ENCODE measurements around the gene CLK2. TPM values are rescaled to one million over a fixed set of nuclear protein-coding genes. Genes with fewer than 3 reads are reported as not detected.

Gene CLK2
- total and polyA plus RNA-seq, 4 donors: 9.3 to 88.6 (median 51.3) TPM

DNA sequence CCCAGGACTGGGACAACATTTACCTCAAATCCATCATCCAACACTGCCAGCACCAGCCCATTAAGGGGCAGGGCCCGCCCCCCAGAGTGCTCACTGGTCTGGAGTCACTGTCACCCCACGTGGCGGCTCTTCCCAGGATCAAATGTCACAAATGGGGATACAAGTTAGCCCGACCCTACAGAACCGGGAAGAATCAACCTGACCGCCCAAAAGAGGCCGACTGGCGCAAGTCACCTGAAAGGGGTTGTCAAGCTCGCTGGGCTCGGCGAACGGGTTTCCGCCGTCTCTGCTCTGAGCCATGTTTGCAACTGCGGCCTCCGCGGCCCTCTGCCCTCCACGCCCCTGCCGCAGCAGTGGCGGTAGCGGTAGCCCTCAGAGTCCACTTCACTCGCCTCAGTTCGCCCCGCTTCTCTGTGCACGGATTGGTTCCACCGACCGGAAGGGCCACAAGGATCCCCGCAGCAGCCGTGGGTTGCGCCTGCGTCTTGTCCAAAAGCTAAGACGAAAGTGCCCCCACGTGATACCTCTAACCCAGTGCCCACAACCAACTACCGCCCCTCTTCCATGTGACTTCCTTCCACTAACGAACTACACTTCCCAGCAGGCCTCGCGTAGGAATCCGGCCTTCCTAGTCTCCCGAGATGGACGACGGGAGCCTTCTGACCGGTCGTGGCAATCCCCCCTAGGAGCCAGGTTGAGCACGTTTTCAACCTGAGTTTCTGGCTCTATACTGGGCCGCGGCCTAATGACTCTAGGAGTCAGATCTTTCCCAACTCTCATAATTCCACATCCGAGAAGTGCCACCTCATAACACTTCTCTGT lies 11.2 kb downstream of the CLK2 start, which contains the start of gene SCAMP3:
Gene SCAMP3, minus strand, starts transcription at position 509 of the 822 bp plus-strand sequence. Its CDS starts 209 bp downstream, at position 300.
- Histone ChIP-seq H3K9me3 (ENCODE audit: control insufficient read depth, low read length) (no peaks in the 10 kb centered on the region), H3K4me1 (ENCODE audit: control insufficient read depth in 1 of 2, insufficient read depth in 2 of 2, low read length in 2 of 2) (no peaks in the 10 kb centered on the region), H3K27ac (ENCODE audit: low read depth in 1 of 2, low read length in 2 of 2) (peak within 1 kb of the TSS; percentile 49 to 68), H3K4me3 (ENCODE audit: low read length in 2 of 2) (peak within 1 kb of the TSS; percentile 51 to 79), H3K27me3 (ENCODE audit: control insufficient read depth in 1 of 2, insufficient read depth in 2 of 2, low read length in 1 of 2) (no peaks in the 10 kb centered on the region), H3K36me3 (ENCODE audit: control insufficient read depth in 1 of 2, insufficient read depth in 2 of 2, low read length in 1 of 2) (peaks cover 2 to 7% of the 10 kb centered on the region in 2 donors)
- ATAC-seq (ENCODE audit: low FRiP score): peak; percentile 97
- peak; percentile 96 to 97 for DNase-seq
- intact Hi-C loops (cut with DNase I): loop anchor here in 1 of 2 donors (5.0 kb wide), 1 partner anchor 60 kb away; the partner anchor contains the start of gene RUSC1
- 0% methylated on average over 47 of the region's 47 CpGs for WGBS, 2 donors

DNA sequence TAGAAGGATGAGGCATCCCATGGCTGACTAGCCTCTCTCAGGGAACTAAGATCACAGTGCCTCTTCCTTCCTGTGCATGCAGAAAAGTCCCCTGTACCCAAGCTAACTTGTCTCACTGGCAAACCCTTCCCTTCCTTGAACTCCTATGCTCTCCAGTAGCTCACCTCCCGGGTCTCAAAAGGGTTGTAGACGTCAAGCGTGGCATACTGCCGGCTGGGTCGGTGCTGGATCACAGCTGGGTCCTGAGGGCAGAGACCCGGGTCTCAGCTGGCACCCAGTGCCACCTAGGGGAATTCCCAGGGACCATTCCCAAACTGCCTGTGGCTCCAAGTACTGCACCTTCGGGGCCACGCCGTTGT lies 11.8 kb downstream of the CLK2 start:
- H3K27me3 ChIP-seq (ENCODE audit: control insufficient read depth in 1 of 2, insufficient read depth in 2 of 2, low read length in 1 of 2): no peaks in the 10 kb centered on the region
- intact Hi-C loops (cut with DNase I): loop anchor here in 1 of 2 donors (5.0 kb wide), 1 partner anchor 61 kb away; the partner anchor contains the start of gene RUSC1
- H3K9me3 ChIP-seq (ENCODE audit: control insufficient read depth, low read length): no peaks in the 10 kb centered on the region
- no peaks in the 10 kb centered on the region for H3K4me1 ChIP-seq (ENCODE audit: control insufficient read depth in 1 of 2, insufficient read depth in 2 of 2, low read length in 2 of 2)
- DNase-seq (peak in 1 of 2 donors; percentile 48), ATAC-seq (ENCODE audit: low FRiP score) (no peak)
- 1% methylated on average over 9 of the region's 9 CpGs for WGBS, 2 donors
- peak overlapping the region; percentile 51 to 79 for H3K4me3 ChIP-seq (ENCODE audit: low read length in 2 of 2)
- H3K36me3 ChIP-seq (ENCODE audit: control insufficient read depth in 1 of 2, insufficient read depth in 2 of 2, low read length in 1 of 2): peaks cover 2 to 7% of the 10 kb centered on the region in 2 donors
- peak overlapping the region; percentile 49 to 66 for H3K27ac ChIP-seq (ENCODE audit: low read depth in 1 of 2, low read length in 2 of 2)

DNA sequence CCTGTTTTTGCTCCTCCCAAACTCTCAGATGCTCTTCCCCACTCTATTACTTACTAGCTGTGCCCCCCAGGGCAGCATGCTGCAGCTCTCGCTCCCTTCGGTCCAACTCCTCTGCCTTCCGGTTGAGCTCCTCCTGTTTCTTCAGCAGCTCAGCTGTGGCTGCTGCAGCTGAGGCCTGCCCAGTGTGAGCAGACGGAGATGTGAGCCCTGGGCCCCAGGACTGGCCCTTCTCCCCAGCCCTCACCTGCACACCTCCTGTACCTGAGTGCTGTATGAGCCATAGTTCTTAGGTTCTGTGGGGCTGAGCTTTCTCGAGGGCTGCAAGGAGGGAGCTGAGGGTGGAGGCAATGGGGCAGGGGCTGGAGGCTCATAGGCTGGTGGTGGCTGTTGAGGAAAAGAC lies 13.0 kb downstream of the CLK2 start:
- H3K4me1 ChIP-seq (ENCODE audit: control insufficient read depth in 1 of 2, insufficient read depth in 2 of 2, low read length in 2 of 2): no peaks in the 10 kb centered on the region
- H3K4me3 ChIP-seq (ENCODE audit: low read length in 2 of 2): no peak overlapping the region
- H3K9me3 ChIP-seq (ENCODE audit: control insufficient read depth, low read length): no peaks in the 10 kb centered on the region
- H3K27me3 ChIP-seq (ENCODE audit: control insufficient read depth in 1 of 2, insufficient read depth in 2 of 2, low read length in 1 of 2): no peaks in the 10 kb centered on the region
- WGBS, 2 donors: 92 to 98% methylated on average over 4 to 5 of the region's 5 CpGs
- H3K36me3 ChIP-seq (ENCODE audit: control insufficient read depth in 1 of 2, insufficient read depth in 2 of 2, low read length in 1 of 2): peaks cover 2 to 5% of the 10 kb centered on the region in 2 donors
- H3K27ac ChIP-seq (ENCODE audit: low read depth in 1 of 2, low read length in 2 of 2): no peak overlapping the region
- DNase-seq (no peak), ATAC-seq (ENCODE audit: low FRiP score) (no peak)
- intact Hi-C loops (cut with DNase I): loop anchor here in 1 of 2 donors (5.0 kb wide), 1 partner anchor 62 kb away; the partner anchor contains the start of gene RUSC1

DNA sequence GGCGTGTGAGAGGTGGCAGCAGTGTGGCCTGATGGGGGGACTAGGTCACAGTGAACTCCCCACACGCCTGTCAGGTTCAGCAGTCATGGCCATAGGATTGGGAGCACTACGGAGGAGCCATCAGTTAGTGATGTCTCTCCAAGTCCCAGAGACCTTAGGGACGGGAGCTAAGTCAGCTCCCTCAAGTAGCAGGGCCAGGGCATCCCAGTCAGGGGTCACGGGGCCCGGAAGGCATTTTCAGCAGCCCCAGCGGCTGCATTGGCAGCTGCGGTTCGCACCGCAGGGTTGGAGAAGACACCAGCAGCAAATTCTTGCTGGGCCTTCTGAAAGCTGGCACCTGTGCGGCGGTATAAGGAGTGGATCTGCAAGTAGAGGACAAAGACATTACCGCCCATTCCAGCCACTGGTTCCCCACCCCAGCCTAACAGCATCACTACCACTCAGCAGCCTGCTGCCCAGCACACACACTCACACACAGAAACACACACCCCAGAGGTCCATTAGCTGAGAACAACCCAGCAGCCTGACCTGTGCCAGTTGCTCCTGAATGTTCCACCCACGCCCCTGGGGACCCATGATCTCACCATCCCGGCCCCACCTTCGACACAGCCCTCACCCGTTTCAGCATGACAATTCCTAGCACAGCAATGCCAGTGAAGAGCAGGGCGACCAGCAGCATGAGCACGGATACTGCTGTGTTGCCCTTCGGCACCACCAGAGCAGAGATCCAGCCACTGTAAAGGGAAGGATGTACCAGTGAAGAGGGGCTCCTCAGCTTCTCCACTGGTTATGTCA lies 17.0 kb downstream of the CLK2 start:
- Histone ChIP-seq H3K4me1 (ENCODE audit: control insufficient read depth in 1 of 2, insufficient read depth in 2 of 2, low read length in 2 of 2) (no peaks in the 10 kb centered on the region), H3K9me3 (ENCODE audit: control insufficient read depth, low read length) (no peaks in the 10 kb centered on the region), H3K27me3 (ENCODE audit: control insufficient read depth in 1 of 2, insufficient read depth in 2 of 2, low read length in 1 of 2) (no peaks in the 10 kb centered on the region), H3K27ac (ENCODE audit: low read depth in 1 of 2, low read length in 2 of 2) (peak overlapping the region; percentile 8 to 97), H3K36me3 (ENCODE audit: control insufficient read depth in 1 of 2, insufficient read depth in 2 of 2, low read length in 1 of 2) (peaks cover 0 to 2% of the 10 kb centered on the region in 2 donors), H3K4me3 (ENCODE audit: low read length in 2 of 2) (peak overlapping the region in 1 of 2 donors; percentile 53)
- intact Hi-C loops (cut with DNase I): loop anchor here in 1 of 2 donors (10.0 kb wide), 1 partner anchor 389 kb away; no protein-coding TSS in a partner anchor
- ATAC-seq (ENCODE audit: low FRiP score): no peak
- 68 to 74% methylated on average over 20 of the region's 20 CpGs for WGBS, 2 donors
- DNase-seq: peak in 1 of 2 donors; percentile 78

DNA sequence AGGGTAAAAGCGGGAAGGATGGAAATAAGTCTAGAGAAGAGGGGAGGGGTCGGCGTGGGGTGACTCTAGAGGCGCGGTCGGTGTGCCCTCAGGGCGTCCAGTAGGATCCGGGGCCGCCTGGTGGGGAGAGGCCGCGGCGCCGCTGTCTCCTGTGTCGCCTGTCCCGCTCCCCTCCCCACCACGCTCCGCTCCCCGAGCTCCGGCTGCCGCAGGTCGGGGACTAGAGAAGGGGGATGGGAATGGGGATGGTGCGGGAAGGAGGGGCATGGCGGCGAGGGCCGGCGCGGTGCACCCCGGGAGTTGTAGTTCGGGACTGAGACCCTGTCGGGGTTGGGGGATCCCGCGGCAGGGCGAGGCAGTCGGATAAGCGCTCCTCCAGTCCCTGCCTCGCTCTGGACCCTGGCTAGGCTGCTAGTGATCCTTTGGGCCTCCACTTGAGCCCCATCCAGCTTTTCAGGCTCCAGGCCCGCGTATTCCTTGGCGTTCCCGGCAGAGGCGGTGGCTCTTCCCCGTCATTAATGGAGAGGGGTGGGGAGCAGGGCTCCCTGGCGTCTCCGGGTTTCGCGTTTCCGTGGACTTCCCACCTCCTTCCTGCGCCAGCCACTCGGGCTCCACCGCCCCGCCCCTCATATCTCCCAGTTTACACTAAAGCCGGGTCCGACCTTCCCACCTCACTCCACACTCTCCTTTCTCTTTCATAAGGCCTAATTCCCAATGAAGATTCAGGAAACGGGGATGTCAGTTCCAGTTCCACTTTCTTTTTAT lies 17.9 kb downstream of the CLK2 start, which contains the start of gene ENTREP3:
Gene ENTREP3, minus strand, starts transcription at position 241 of the 765 bp plus-strand sequence. CDS start 606 bp downstream, outside the sequence.
- no peaks in the 10 kb centered on the region for H3K9me3 ChIP-seq (ENCODE audit: control insufficient read depth, low read length)
- peak; percentile 95 to 97 for DNase-seq
- WGBS, 2 donors: 0% methylated on average over 39 to 54 of the region's 54 CpGs
- ATAC-seq (ENCODE audit: low FRiP score): peak; percentile 94
- intact Hi-C loops (cut with DNase I): loop anchor here in 1 of 2 donors (10.0 kb wide), 1 partner anchor 389 kb away; no protein-coding TSS in a partner anchor
- H3K36me3 ChIP-seq (ENCODE audit: control insufficient read depth in 1 of 2, insufficient read depth in 2 of 2, low read length in 1 of 2): peaks cover 0 to 2% of the 10 kb centered on the region in 2 donors
- no peaks in the 10 kb centered on the region for H3K4me1 ChIP-seq (ENCODE audit: control insufficient read depth in 1 of 2, insufficient read depth in 2 of 2, low read length in 2 of 2)
- H3K27me3 ChIP-seq (ENCODE audit: control insufficient read depth in 1 of 2, insufficient read depth in 2 of 2, low read length in 1 of 2): no peaks in the 10 kb centered on the region
- peak within 1 kb of the TSS; percentile 32 to 97 for H3K27ac ChIP-seq (ENCODE audit: low read depth in 1 of 2, low read length in 2 of 2)
- peak within 1 kb of the TSS; percentile 57 to 63 for H3K4me3 ChIP-seq (ENCODE audit: low read length in 2 of 2)

DNA sequence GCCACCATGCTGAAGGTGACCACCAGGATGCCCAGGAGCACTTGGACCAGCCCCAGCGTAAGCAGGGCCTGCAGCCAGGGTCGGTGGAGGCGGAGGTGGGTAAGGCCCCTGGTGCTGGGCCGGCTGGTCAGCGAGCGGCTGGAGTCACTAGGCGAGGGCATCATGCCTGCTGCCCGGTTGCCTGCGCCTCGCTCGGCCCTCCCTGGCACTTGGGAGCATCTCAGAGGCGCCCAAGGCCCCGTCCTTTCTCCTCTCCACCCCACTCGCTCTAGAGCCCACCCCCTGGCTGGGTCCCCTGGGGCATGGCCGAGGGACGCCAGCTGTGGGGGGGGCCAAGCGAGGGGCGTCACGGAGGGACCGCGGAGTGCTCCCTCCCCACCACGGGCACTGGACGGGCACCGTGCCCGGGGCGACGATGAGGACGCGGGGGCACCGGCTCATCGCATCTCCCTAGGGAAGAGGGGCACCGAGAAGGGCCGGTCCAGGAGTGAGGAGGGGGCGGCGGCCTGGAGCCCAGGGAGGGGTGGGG lies 18.5 kb downstream of the CLK2 start:
- no peaks in the 10 kb centered on the region for H3K4me1 ChIP-seq (ENCODE audit: control insufficient read depth in 1 of 2, insufficient read depth in 2 of 2, low read length in 2 of 2)

DNA sequence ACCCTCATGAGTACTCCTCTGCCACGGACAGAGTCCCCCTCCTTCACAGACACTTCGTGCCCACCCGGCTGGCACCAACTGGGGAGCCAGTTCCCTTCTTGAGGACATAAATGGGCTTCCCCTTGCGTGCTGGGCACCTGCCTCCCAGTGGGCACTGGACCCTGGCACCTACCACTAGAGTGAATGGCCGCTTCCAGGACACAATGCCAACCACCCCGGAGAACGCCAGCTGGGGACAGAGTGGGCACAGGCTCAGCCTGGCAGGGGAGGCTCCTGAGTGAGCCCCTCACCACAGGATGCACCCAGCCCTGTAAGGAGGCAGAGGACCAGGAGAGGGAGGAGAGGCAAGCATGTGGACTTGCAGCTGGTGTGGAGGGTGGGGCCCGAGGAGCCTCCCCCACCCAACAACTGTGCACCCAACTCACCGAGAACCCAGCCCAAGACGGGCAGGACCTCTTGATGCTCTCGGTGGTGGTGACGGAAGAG lies 19.0 kb downstream of the CLK2 start:
- peak overlapping the region in 1 of 2 donors; percentile 72 for H3K27ac ChIP-seq (ENCODE audit: low read depth in 1 of 2, low read length in 2 of 2)
- DNase-seq (peak in 1 of 2 donors; percentile 77), ATAC-seq (ENCODE audit: low FRiP score) (no peak)
- peak overlapping the region; percentile 57 to 63 for H3K4me3 ChIP-seq (ENCODE audit: low read length in 2 of 2)
- no peaks in the 10 kb centered on the region for H3K27me3 ChIP-seq (ENCODE audit: control insufficient read depth in 1 of 2, insufficient read depth in 2 of 2, low read length in 1 of 2)
- H3K4me1 ChIP-seq (ENCODE audit: control insufficient read depth in 1 of 2, insufficient read depth in 2 of 2, low read length in 2 of 2): no peaks in the 10 kb centered on the region
- intact Hi-C loops (cut with DNase I): loop anchor here (5.0 to 10.0 kb wide), 3 partner anchors 68 to 391 kb away; partner anchors contain the start of gene RUSC1 (in 1 of the 2)
- peaks cover 0 to 2% of the 10 kb centered on the region in 2 donors for H3K36me3 ChIP-seq (ENCODE audit: control insufficient read depth in 1 of 2, insufficient read depth in 2 of 2, low read length in 1 of 2)
- H3K9me3 ChIP-seq (ENCODE audit: control insufficient read depth, low read length): no peaks in the 10 kb centered on the region
- 3 to 5% methylated on average over 12 of the region's 12 CpGs for WGBS, 2 donors

More for the DNA sequence above, 18.5 kb downstream of the CLK2 start:
- intact Hi-C loops (cut with DNase I): loop anchor here (5.0 to 10.0 kb wide), 3 partner anchors 68 to 390 kb away; partner anchors contain the start of gene RUSC1 (in 1 of the 2)
- peak; percentile 73 to 88 for DNase-seq
- H3K27ac ChIP-seq (ENCODE audit: low read depth in 1 of 2, low read length in 2 of 2): peak overlapping the region; percentile 32 to 72
- H3K9me3 ChIP-seq (ENCODE audit: control insufficient read depth, low read length): no peaks in the 10 kb centered on the region
- ATAC-seq (ENCODE audit: low FRiP score): peak; percentile 49
- H3K27me3 ChIP-seq (ENCODE audit: control insufficient read depth in 1 of 2, insufficient read depth in 2 of 2, low read length in 1 of 2): no peaks in the 10 kb centered on the region
- 1% methylated on average over 30 to 35 of the region's 35 CpGs for WGBS, 2 donors
- H3K4me3 ChIP-seq (ENCODE audit: low read length in 2 of 2): peak overlapping the region; percentile 57 to 63
- H3K36me3 ChIP-seq (ENCODE audit: control insufficient read depth in 1 of 2, insufficient read depth in 2 of 2, low read length in 1 of 2): peaks cover 0 to 2% of the 10 kb centered on the region in 2 donors

All from aorta (tissue), 5 donors.